H1 (cell line): Measurements from ENCODE around the gene FHL1. TPM values are rescaled to one million over a fixed set of nuclear protein-coding genes. Genes with fewer than 3 reads are reported as not detected.

Source experiments
- CTCF ChIA-PET: fragments of 300-600 bp; sonication (Branson Sonifier 250); formaldehyde crosslinking; loops from one replicate; lab custom pipeline; 2021; ENCODE audit not compliant: partially characterized antibody; lab: Charles Lee
- POLR2A ChIA-PET: fragments of 300-600 bp; sonication (Branson Sonifier 250); formaldehyde crosslinking; loops from one replicate; lab custom pipeline; 2021; ENCODE audit warnings: inconsistent platforms; ENCODE audit not compliant: partially characterized antibody; lab: Charles Lee
- DNase-seq, 2 experiments: peaks; one replicate each; pipeline versions ENCODE4 v3.0.0 to v3.0.0-alpha.2; 2010 to 2022; ENCODE audit warnings: low spot score in 2 of 2, low read depth in 1 of 2, mixed read lengths in 1 of 2
- FAIRE-seq: peaks from 2 replicates; lab custom pipeline; 2011; peaks lifted over from hg19 to GRCh38; lab: Jason Lieb, UNC
- H2AFZ ChIP-seq: 2 replicates; pipeline ENCODE4 v1.8.1; 2012; ENCODE audit warnings: low read length, inconsistent platforms
- H2AK5ac ChIP-seq: 2 replicates; pipeline ENCODE4 v1.6.1; 2013; ENCODE audit warnings: low read depth, low read length
- H2BK120ac ChIP-seq: replicated peaks from 2 replicates; pipeline ENCODE3; 2013; ENCODE audit warnings: low read depth, low read length, inconsistent platforms
- H2BK12ac ChIP-seq: 2 replicates; pipeline ENCODE4 v1.6.1; 2013; ENCODE audit warnings: low read depth, low read length
- H2BK15ac ChIP-seq: 2 replicates; pipeline ENCODE4 v1.6.1; 2013; ENCODE audit warnings: low read length
- H2BK20ac ChIP-seq: 2 replicates; pipeline ENCODE4 v1.6.1; 2013; ENCODE audit warnings: low read length
- H2BK5ac ChIP-seq: 2 replicates; pipeline ENCODE4 v1.6.1; 2013; ENCODE audit warnings: low read depth, low read length
- H3K14ac ChIP-seq: 2 replicates; pipeline ENCODE4 v1.6.1; 2013; ENCODE audit warnings: inconsistent platforms; ENCODE audit not compliant: insufficient read length
- H3K18ac ChIP-seq: 2 replicates; pipeline ENCODE4 v1.6.1; 2013; ENCODE audit warnings: low read length; ENCODE audit errors: extremely low read depth
- H3K23ac ChIP-seq: 2 replicates; pipeline ENCODE4 v1.6.1; 2013; ENCODE audit warnings: inconsistent platforms; ENCODE audit not compliant: insufficient read length
- H3K23me2 ChIP-seq: 2 replicates; pipeline ENCODE4 v1.6.1; 2013; ENCODE audit warnings: low read depth, low read length
- H3K27ac ChIP-seq: 2 replicates; pipeline ENCODE4 v1.6.1; 2011; ENCODE audit warnings: low read depth, low read length, inconsistent platforms
- H3K27me3 ChIP-seq, 4 experiments: replicated peaks in 1 of 4; 1 replicate in 1 of 4; 2 replicates in 3 of 4; pipeline versions ENCODE4 v1.6.1 to v1.8.1; 2011 to 2013; ENCODE audit warnings: low read length in 3 of 4, mild to moderate bottlenecking in 3 of 4, inconsistent platforms in 2 of 4, mixed read lengths in 2 of 4, moderate library complexity in 1 of 4; ENCODE audit not compliant: control insufficient read depth in 3 of 4, insufficient read depth in 3 of 4; ENCODE audit errors: extremely low read depth in 1 of 4
- H3K36me3 ChIP-seq, 4 experiments: 2 replicates each; pipeline versions ENCODE4 v1.6.1 to v1.8.1; 2011 to 2013; ENCODE audit warnings: mild to moderate bottlenecking in 4 of 4, low read length in 3 of 4, moderate library complexity in 2 of 4, control low read depth in 1 of 4, inconsistent platforms in 1 of 4; ENCODE audit not compliant: insufficient read depth in 4 of 4, control insufficient read depth in 2 of 4
- H3K4ac ChIP-seq: replicated peaks from 2 replicates; pipeline ENCODE3; 2013; ENCODE audit warnings: low read length, low read depth, mixed read lengths, inconsistent platforms; ENCODE audit not compliant: insufficient read length
- H3K4me1 ChIP-seq, 4 experiments: replicated peaks in 1 of 4; 1 replicate in 1 of 4; 2 replicates in 3 of 4; pipeline versions ENCODE4 v1.6.1 to v1.8.1; 2011 to 2013; ENCODE audit warnings: low read length in 3 of 4, inconsistent platforms in 2 of 4, mixed read lengths in 1 of 4; ENCODE audit not compliant: insufficient read depth in 4 of 4, control insufficient read depth in 3 of 4
- H3K4me2 ChIP-seq, 2 experiments: 2 replicates each; pipeline versions ENCODE4 v1.6.1 to v1.8.1; 2011 to 2013; ENCODE audit warnings: low read depth in 2 of 2, low read length in 2 of 2, control low read depth in 1 of 2, inconsistent platforms in 1 of 2, mild to moderate bottlenecking in 1 of 2; ENCODE audit not compliant: insufficient read depth in 1 of 2
- H3K4me3 ChIP-seq, 4 experiments: fragments of 200-600, 300-600 bp in 1 of 4; sonication (generic), shearing (Covaris generic), sonication (Bioruptor Twin) in 1 of 4; 2 replicates each; pipeline versions ENCODE4 v1.5.1 to v1.8.1; 2011 to 2016; ENCODE audit warnings: low read length in 4 of 4, low read depth in 3 of 4, control low read depth in 2 of 4, inconsistent platforms in 2 of 4, mild to moderate bottlenecking in 2 of 4, mixed read lengths in 1 of 4, moderate library complexity in 1 of 4; ENCODE audit not compliant: insufficient read depth in 2 of 4; ENCODE audit errors: extremely low read depth in 1 of 4
- H3K56ac ChIP-seq: replicated peaks from 2 replicates; pipeline ENCODE3; 2013; ENCODE audit warnings: low read depth, mild to moderate bottlenecking, mixed read lengths, low read length, inconsistent platforms; ENCODE audit not compliant: insufficient read length
- H3K79me1 ChIP-seq: 2 replicates; pipeline ENCODE4 v1.6.1; 2013; ENCODE audit warnings: low read depth, low read length, control low read depth
- H3K79me2 ChIP-seq, 2 experiments: 2 replicates each; pipeline versions ENCODE4 v1.6.1 to v1.8.1; 2012 to 2013; ENCODE audit warnings: low read length in 2 of 2, mild to moderate bottlenecking in 2 of 2, inconsistent platforms in 1 of 2; ENCODE audit not compliant: insufficient read depth in 2 of 2, control insufficient read depth in 1 of 2
- H3K9ac ChIP-seq, 4 experiments: replicated peaks in 1 of 4; 1 replicate in 1 of 4; 2 replicates in 3 of 4; pipeline versions ENCODE4 v1.6.1 to v1.8.1; 2011 to 2013; ENCODE audit warnings: low read depth in 3 of 4, low read length in 3 of 4, control low read depth in 2 of 4, mild to moderate bottlenecking in 2 of 4, moderate library complexity in 2 of 4, inconsistent platforms in 1 of 4; ENCODE audit errors: extremely low read depth in 1 of 4
- H3K9me3 ChIP-seq, 2 experiments: 2 replicates each; pipeline versions ENCODE4 v1.6.1 to v1.8.1; 2012 to 2013; ENCODE audit warnings: mild to moderate bottlenecking in 2 of 2, moderate library complexity in 2 of 2, control low read depth in 1 of 2, inconsistent platforms in 1 of 2, low read depth in 1 of 2, low read length in 1 of 2, mixed read lengths in 1 of 2; ENCODE audit not compliant: insufficient read depth in 2 of 2
- H4K20me1 ChIP-seq, 2 experiments: replicated peaks in 1 of 2; 2 replicates each; pipeline versions ENCODE3 to v1.8.1; 2011 to 2013; ENCODE audit warnings: inconsistent platforms in 2 of 2, low read length in 2 of 2, mild to moderate bottlenecking in 1 of 2; ENCODE audit not compliant: insufficient read depth in 2 of 2, control insufficient read depth in 1 of 2
- H4K5ac ChIP-seq: 2 replicates; pipeline ENCODE4 v1.6.1; 2013; ENCODE audit warnings: low read length, low read depth, mixed read lengths, inconsistent platforms; ENCODE audit not compliant: insufficient read length
- H4K8ac ChIP-seq: 2 replicates; pipeline ENCODE4 v1.8.0; 2013; ENCODE audit warnings: mild to moderate bottlenecking, moderate library complexity, low read length, inconsistent platforms; ENCODE audit not compliant: insufficient read depth; ENCODE audit errors: extremely low read depth
- H4K91ac ChIP-seq: replicated peaks from 2 replicates; pipeline ENCODE3; 2013; ENCODE audit warnings: low read length, mixed read lengths, inconsistent platforms; ENCODE audit not compliant: insufficient read length
- ATF3 ChIP-seq: IDR thresholded peaks from 2 replicates; pipeline ENCODE4 v1.6.1; 2011; ENCODE audit warnings: low read depth, mild to moderate bottlenecking, low read length; ENCODE audit not compliant: insufficient read depth
- BCL11A ChIP-seq, 2 experiments: IDR thresholded peaks; one replicate each; pipeline ENCODE4 v1.6.1; 2011; ENCODE audit warnings: low read depth in 2 of 2, low read length in 2 of 2, mild to moderate bottlenecking in 2 of 2
- CREB1 ChIP-seq: IDR thresholded peaks from 2 replicates; pipeline ENCODE4 v1.6.1; 2012; ENCODE audit warnings: inconsistent platforms
- EP300 ChIP-seq, 2 experiments: IDR thresholded peaks; 1 replicate in 1 of 2; 2 replicates in 1 of 2; pipeline ENCODE4 v1.6.1; 2011 to 2012; ENCODE audit warnings: low read depth in 2 of 2, low read length in 2 of 2, mild to moderate bottlenecking in 2 of 2, borderline replicate concordance in 1 of 2, inconsistent platforms in 1 of 2, moderate library complexity in 1 of 2
- HDAC2 ChIP-seq, 2 experiments: fragments of 300-600 bp in 1 of 2; sonication (generic) in 1 of 2; IDR thresholded peaks; 2 replicates each; pipeline ENCODE4 v1.6.1; 2011 to 2012; ENCODE audit warnings: low read depth in 2 of 2, low read length in 2 of 2, mild to moderate bottlenecking in 2 of 2, moderate library complexity in 2 of 2, borderline replicate concordance in 1 of 2, inconsistent platforms in 1 of 2
- HDAC6 ChIP-seq: IDR thresholded peaks from one replicate; pipeline ENCODE4 v1.7.1; 2012; ENCODE audit warnings: low read depth, mild to moderate bottlenecking, inconsistent platforms, low read length, moderate library complexity
- MAFK ChIP-seq: IDR thresholded peaks from 2 replicates; pipeline ENCODE4 v1.6.1; 2012; ENCODE audit warnings: low read depth, mild to moderate bottlenecking, improper control_type of control experiment, low read length
- RXRA ChIP-seq: IDR thresholded peaks from 2 replicates; pipeline ENCODE4 v1.6.1; 2011; ENCODE audit warnings: low read depth, mild to moderate bottlenecking, low read length, moderate library complexity; ENCODE audit not compliant: insufficient read depth
- SIX5 ChIP-seq: IDR thresholded peaks from 2 replicates; pipeline ENCODE4 v1.6.1; 2011; ENCODE audit warnings: mild to moderate bottlenecking, low read depth, low read length
- WGBS, 2 experiments: shearing (Covaris generic) in 1 of 2; methylation state at CpG; one replicate each; pipeline versions ENCODE4 v1.1.6 to v1.1.7; 2013 to 2015; ENCODE audit warnings: low lambda C conversion rate in 2 of 2, mixed read lengths in 2 of 2, inconsistent platforms in 1 of 2, low coverage in 1 of 2, missing lambda C conversion rate in 1 of 2; ENCODE audit not compliant: insufficient replicate concordance in 2 of 2, insufficient coverage in 1 of 2, insufficient read length in 1 of 2; ENCODE audit errors: extremely low coverage in 1 of 2, missing lambda C conversion rate in 1 of 2; 5-methylcytosine and 5-hydroxymethylcytosine counted together
- polyA plus RNA-seq, 7 experiments: library from polyadenylated mRNA; depleted of rRNA in 3 of 7; stranded (reverse) in 5 of 7; unstranded in 2 of 7; fragments of >200 nt in 5 of 7; fragments of 200-250 nt in 2 of 7; gene quantifications; 1 replicate in 5 of 7; 2 replicates in 1 of 7; 4 replicates in 1 of 7; pipeline versions ENCODE4 v1.2.1 to v1.2.3, GENCODE V29; 2011 to 2013; ENCODE audit warnings: missing spikeins in 2 of 7, mixed read lengths in 2 of 7
- total RNA-seq: library from RNA; stranded (reverse); fragmentation: NEBNext Ultra II Directional; extraction: Animal tissue kit (Norgen Biotek cat#: 25700); gene quantifications from 2 replicates; pipeline ENCODE4 v1.2.1, GENCODE V29; 2021

FHL1 gene
- total and polyA plus RNA-seq, 2 of the 8 experiments (the other 6 are each of a cell fraction or from before 2014, with no cell fraction given), result 45.0 to 56.5 TPM

- no peak overlapping the region for H3K23ac ChIP-seq
- H2AK5ac ChIP-seq, result no peak overlapping the region
- no peaks in the 10 kb centered on the region for H3K79me2 ChIP-seq
- H3K4me3 ChIP-seq, result no peak overlapping the region
- no peaks in the 10 kb centered on the region for H3K4me1 ChIP-seq
- no peak overlapping the region for H4K8ac ChIP-seq
- CTCF ChIA-PET, result no interaction called here
- H2BK12ac ChIP-seq, result no peak overlapping the region
- no peak overlapping the region for H2BK20ac ChIP-seq
- H2AFZ ChIP-seq, result no peak overlapping the region
- no peak overlapping the region for H3K4ac ChIP-seq
- H3K9me3 ChIP-seq, result no peaks in the 10 kb centered on the region
- no peak overlapping the region for H3K56ac ChIP-seq
- FAIRE-seq (no peak), DNase-seq (no peak)
- no peak overlapping the region for H3K4me2 ChIP-seq
- no peak overlapping the region for H4K91ac ChIP-seq
- H3K27me3 ChIP-seq, result no peaks in the 10 kb centered on the region
- peaks cover 2 to 41% (median 15%) of the 10 kb centered on the region in 4 experiments; a peak in 5 of 8 replicates for H3K36me3 ChIP-seq
- no peak overlapping the region for H2BK5ac ChIP-seq
- H3K27ac ChIP-seq, result no peak overlapping the region
- H3K9ac ChIP-seq, result no peak overlapping the region
- H2BK15ac ChIP-seq, result no peak overlapping the region
- H2BK120ac ChIP-seq, result no peak overlapping the region
- no peak overlapping the region for H4K5ac ChIP-seq
- POLR2A ChIA-PET, result no interaction called here
- no peaks in the 10 kb centered on the region for H3K79me1 ChIP-seq
- no peaks in the 10 kb centered on the region for H4K20me1 ChIP-seq
- no peak overlapping the region for H3K14ac ChIP-seq
- H3K23me2 ChIP-seq, result no peaks in the 10 kb centered on the region
- no peak overlapping the region for H3K18ac ChIP-seq
- WGBS, 2 experiments, result 90% methylated on average over 3 of the region's 3 CpGs; no CpG with 5 or more reads in 1 of the 2 experiments
- TF ChIP-seq SIX5, result no peak
- TF ChIP-seq HDAC2 (IDR thresholded peaks at IDR 0.05; ENCODE audit: borderline replicate concordance in 1 of 2, low read depth in 2 of 2, low read length in 2 of 2), result no peak
- TF ChIP-seq EP300 (IDR thresholded peaks at IDR 0.05; ENCODE audit: borderline replicate concordance in 1 of 2, low read depth in 2 of 2, low read length in 2 of 2), result no peak
- no peak for TF ChIP-seq MAFK
- no peak for TF ChIP-seq ATF3
- TF ChIP-seq RXRA, result no peak
- no peak for TF ChIP-seq CREB1
- no peak for TF ChIP-seq BCL11A (IDR thresholded peaks at IDR 0.05; ENCODE audit: low read depth in 2 of 2, low read length in 2 of 2)
- no peak for TF ChIP-seq HDAC6
Observed at GRCh38 chrX:136228839-136229207, 81.5 kb downstream of the FHL1 start.
